ENCODE measurements around the gene OLFML1.
A peak's percentile ranks its signal among the peaks of the same experiment; 100 is the strongest.
"Not testable (repeated sequence)": the region's sequence is repeated elsewhere in the genome, so short reads cannot be mapped to it uniquely, and the experiment has no call there.

OLFML1 gene

GRCh38 chr11:7512525-7513233, 27.4 kb downstream of the OLFML1 start:
- no peak for DNase-seq (ENCODE audit: low spot score)

DNA sequence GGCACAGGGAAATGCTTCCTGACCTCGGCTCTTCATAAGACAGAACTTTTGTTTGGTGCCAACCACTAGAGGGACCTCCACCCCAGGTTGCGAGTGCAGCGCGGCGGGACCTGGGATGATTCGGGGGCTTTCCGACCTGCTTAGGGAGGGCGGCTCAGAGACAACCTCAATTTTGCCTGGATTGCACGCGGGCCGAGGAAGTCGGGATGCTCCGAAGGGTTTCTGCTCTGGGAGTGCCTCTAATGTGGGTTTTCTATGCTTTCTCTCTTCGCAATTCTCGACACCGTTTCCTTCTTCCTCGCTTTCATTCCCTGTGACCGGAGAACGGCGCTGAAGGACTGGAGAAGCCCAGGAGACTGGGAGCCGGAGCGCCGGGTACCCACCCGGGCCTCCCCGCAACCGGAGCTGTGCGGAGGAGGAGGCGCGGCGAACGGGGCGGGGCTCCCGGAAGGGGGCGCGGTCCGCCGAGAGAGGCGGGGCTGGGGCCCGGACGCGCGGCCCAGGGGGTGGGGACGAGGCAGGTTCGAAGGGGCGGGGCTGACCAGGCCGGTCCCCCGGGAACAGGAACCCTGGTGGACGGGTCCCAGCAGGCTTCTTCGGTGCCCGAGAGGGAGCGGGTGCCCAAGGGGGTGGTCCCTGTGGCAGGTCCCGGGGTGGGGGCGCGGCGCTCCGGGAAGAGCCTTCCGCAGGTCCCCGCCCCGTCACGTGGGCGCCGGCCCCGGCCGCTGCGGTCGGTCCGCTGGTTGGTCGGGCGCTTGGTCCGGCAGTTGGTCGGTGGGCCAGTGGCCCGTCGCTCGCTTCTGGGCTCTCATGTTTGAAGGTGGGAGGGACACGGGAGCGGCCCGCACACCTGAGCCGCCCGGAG, 28.2 kb downstream of the OLFML1 start, which contains the start of gene PPFIBP2:
Gene PPFIBP2, plus strand, starts transcription at position 766 of the 865 bp plus-strand sequence. CDS start 35,477 bp downstream, outside the sequence.
- DNase-seq (ENCODE audit: low spot score): peak; percentile 79

- DNase-seq (ENCODE audit: low spot score): no peak
Observed at GRCh38 chr11:7514099-7514591, 28.8 kb downstream of the OLFML1 start.

DNA sequence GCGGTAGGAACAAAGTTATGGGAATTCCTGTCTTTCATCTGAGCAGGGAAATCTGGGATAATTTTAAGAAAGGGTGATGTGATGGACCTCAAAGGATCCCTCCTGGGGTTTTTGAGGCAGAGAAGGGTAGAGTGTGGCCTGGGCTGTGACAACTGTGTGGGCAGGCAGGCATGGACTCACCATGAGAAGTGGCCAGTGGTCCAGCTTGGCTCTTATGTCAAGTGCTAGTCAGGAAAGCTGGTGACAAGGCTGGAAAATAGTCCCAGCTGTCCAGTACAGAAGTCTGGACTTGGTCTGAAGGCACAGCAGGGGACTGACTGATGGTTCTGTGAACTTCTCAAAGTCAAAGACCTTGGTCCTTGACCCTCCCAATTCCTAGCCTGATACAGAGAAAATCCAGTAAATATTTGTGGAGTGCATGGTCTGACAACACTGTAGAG, 30.2 kb downstream of the OLFML1 start:
- DNase-seq (ENCODE audit: low spot score): no peak

DNA sequence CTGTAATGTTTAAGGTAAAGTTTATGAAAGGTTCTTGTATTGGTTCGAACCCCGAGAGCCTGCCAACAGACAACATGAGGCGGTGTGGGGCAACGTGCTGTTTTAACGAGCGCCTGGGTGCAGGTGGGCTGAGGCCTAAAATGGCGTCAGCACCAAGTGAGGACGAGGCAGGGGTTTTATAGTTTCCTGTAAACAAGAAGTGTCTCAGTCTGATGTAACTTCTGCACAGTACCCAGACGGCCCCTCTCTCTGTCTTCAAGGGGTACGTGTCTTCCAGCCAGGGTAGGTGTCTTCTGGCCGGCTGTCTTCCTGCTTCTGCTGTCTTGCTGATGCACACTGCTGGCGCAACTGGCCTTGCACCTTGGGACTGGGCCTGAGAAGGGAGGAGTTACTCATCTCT, 31.2 kb downstream of the OLFML1 start:
- no peak for DNase-seq (ENCODE audit: low spot score)

DNA sequence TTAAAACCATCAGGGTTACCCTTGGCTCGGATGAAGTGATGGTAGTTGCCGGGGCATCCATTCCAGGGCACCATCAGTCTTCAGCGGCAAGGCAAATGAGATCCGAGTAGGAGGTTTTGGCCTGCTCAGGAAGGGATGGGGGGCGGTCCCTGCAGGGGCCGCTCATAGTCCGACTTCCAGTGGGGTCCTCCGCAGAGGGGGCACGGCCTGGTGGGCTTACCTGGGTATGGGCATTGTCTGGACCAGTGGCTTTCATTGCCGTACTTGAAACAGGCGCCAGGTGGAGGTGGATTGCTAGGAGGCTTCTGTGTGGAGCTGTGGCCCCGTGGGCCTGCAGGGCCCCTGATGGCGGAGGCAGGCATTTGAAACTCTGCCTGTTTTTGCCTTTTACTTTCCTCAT, 32.4 kb downstream of the OLFML1 start:
- DNase-seq (ENCODE audit: low spot score): not testable (repeated sequence)

DNA sequence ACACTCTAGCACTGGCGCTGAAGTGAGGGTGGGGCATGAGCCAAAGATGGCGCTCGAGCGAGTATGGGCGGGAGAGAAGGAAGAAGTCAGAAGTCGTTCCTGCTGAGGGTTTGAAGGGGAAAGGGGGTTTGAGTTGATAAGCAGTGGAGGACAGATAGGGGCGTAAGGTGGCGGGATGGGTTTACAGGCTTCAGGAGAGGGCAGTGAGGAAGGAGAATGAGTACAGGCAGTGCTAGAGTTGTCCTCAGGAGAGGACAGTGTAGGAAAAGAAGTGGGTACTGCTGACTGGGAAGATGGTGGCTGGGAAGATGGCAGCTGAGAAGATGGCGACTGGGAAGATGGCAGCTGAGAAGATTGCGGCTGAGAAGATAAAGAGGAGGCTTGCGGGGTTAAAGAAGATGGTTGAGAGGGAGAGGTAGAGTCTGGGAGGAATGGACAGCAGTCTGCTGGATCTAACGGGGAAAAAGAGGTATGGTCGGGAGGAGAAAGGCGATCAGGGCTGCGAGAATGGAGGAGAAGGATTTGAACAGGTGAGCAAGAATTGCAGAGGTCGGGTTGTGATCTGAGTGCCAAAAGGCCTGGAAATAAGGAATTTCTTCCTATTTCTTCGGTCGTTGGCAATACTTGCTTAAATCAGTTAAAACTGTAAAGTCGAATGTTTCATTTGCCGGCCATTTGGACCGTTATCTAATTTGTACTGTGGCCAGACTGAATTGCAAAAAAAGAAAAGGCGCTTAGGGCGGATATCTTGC, 33.7 kb downstream of the OLFML1 start:
- no peak for DNase-seq (ENCODE audit: low spot score)

GRCh38 chr11:7520011-7520942, 35.0 kb downstream of the OLFML1 start:
- no peak for DNase-seq (ENCODE audit: low spot score)

- DNase-seq (ENCODE audit: low spot score): no peak
Observed at GRCh38 chr11:7520981-7521487, 35.7 kb downstream of the OLFML1 start.

- no peak for DNase-seq (ENCODE audit: low spot score)
Observed at GRCh38 chr11:7522121-7522520, 36.8 kb downstream of the OLFML1 start.

GRCh38 chr11:7522546-7522945, 37.2 kb downstream of the OLFML1 start:
- DNase-seq (ENCODE audit: low spot score): no peak

GRCh38 chr11:7523416-7524210, 38.3 kb downstream of the OLFML1 start:
- DNase-seq (ENCODE audit: low spot score): no peak

DNA sequence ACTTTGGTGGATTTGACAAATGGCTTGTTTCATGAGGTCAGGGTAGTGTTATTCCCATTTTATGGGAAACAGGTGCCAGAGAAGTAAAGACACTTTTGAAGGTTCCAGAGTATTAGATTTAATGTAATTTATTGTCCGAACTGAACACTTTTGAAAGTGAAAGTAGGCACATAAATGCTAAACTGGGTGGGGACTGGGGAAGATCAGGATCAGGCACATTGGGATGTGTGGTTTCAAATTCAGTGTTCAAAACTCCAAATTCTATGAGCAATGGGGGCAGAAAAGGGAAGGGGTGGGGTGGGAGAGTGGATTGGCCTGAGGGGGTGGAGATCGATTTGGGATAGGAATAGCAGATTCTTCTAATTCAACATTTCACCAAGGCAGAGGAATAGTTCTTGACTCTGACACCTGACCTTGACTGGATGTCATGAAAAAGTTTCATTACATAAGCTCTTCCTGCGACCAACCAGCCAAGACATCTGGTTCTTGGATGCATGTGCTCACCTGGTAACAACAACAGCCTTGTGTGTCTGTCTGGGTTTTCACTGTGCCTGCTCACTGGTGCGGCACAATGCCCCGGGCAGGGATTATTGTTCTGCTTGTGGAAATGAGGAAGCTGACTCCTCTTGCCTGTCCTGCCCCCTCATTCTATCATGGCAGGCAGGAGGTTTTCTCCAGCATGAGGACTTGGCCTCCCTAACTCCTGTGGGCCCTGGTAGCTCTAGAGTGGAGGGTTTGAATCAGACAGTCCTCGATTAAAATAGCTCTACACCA, 39.3 kb downstream of the OLFML1 start:
- no peak for DNase-seq (ENCODE audit: low spot score)

DNA sequence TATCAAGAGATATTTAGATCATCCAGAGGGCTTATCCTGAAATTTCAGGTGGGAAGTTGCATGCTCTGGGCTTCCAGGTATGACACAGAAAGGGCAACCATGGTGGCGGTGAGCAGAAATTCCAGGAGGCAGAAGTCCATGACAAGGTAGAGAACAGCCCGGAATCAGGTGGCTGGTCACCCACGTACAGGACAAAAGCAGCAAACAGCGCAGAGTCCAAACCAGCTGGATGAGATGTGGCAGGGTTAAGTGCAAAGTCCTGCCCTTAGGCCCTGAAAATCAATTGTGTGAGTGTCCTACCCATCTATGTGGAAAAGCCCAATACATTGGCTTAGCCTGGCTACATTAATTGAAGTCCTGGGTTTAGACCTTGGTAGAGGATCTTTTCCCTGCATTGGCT, 40.1 kb downstream of the OLFML1 start:
- DNase-seq (ENCODE audit: low spot score): no peak

DNA sequence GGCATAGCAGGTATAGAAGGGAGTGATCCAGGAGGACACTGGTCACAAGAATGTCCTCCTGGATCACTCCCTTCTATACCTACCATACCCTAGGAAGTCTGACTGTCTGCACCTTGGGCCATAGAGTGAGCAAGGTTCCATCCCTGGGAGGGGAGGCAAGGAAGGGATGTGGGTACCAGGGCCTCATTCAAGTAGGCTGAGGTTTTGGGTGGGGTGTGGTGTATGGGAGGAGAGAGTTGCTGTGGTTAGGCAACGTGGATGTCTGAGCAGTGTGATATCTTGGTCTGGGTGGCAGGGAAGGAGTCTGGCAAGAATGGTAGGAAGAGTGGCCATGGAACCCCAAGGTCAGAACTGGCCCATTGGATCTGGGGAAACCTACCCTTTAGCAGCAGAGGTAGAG, 41.7 kb downstream of the OLFML1 start:
- no peak for DNase-seq (ENCODE audit: low spot score)

DNA sequence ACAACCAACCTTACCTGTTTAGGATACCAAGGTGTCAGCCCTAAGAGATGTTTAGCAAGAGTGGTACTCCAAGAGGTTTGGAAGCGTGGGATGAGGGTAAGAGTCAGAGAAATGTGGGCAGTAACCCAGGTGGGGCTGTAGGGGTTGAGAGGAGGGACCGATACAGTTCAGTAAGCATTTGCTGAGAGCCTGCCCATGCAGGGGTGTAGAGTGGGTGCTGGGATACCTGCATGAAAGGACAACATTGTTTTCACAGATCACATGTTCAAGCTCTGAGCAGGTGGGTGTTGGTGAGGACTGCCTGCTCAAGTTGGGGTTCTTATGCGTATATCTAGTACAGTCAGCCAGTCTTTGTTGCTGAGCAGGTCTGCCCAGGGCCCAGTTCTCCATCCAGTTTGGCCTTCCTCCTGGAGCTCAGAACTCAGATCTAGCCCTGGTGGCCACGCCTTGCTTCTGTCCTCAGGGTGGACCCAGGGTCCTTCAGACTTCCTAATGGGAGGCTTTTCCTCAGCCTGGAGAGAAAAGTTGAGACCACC, 43.3 kb downstream of the OLFML1 start:
- no peak for DNase-seq (ENCODE audit: low spot score)

- DNase-seq (ENCODE audit: low spot score): no peak
Observed at GRCh38 chr11:7530013-7530640, 44.8 kb downstream of the OLFML1 start.

DNA sequence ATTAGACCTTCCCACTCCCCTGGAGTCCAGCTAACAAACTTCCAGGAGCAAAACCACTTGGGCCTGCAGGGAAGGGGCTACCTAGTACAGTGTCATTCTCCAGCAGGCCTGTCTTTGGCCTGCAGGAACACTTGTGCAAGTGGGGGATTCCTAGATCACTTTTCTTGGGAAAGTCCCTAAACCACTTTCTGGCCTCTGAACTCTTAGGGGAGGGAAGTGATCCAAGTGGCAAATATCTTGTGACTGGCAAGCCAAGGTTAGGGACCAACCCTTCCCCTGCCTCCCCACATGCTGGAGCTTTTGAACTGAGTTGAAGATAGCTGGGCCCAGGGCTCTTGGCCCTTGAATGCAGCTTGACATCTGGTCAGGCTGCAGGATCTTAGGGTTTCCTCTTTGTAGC, 45.7 kb downstream of the OLFML1 start:
- no peak for DNase-seq (ENCODE audit: low spot score)
